IPS-18a (cell line): ENCODE measurements around the gene LRRC14B.
A peak's percentile ranks its signal among the peaks of the same experiment; 100 is the strongest.
"Not testable (repeated sequence)": the region's sequence is repeated elsewhere in the genome, so short reads cannot be mapped to it uniquely, and the experiment has no call there.

Experiments
- H3K27ac ChIP-seq: one replicate; pipeline ENCODE4 v1.5.1; 2013; ENCODE audit warnings: low read length
- H3K27me3 ChIP-seq: one replicate; pipeline ENCODE4 v1.6.1; 2013; ENCODE audit warnings: mild to moderate bottlenecking, low read length; ENCODE audit not compliant: control insufficient read depth, insufficient read depth
- H3K36me3 ChIP-seq: one replicate; pipeline ENCODE4 v1.6.1; 2013; ENCODE audit warnings: low read depth, low read length; ENCODE audit not compliant: control insufficient read depth
- H3K4me1 ChIP-seq: one replicate; pipeline ENCODE4 v1.6.1; 2013; ENCODE audit warnings: low read depth, low read length; ENCODE audit not compliant: control insufficient read depth
- H3K4me3 ChIP-seq: one replicate; pipeline ENCODE4 v1.5.1; 2013; ENCODE audit warnings: low read length
- H3K9ac ChIP-seq: one replicate; pipeline ENCODE4 v1.6.1; 2013; ENCODE audit warnings: mild to moderate bottlenecking, low read length, moderate library complexity
- H3K9me3 ChIP-seq: one replicate; pipeline ENCODE4 v1.6.1; 2013; ENCODE audit warnings: low read depth, low read length; ENCODE audit not compliant: control insufficient read depth

LRRC14B gene

GRCh38 chr5:219991-220390 is 28.7 kb downstream of the LRRC14B start:
- H3K27ac ChIP-seq, result no peak overlapping the region
- peak overlapping the region; percentile 95 for H3K4me3 ChIP-seq
- H3K36me3 ChIP-seq, result peaks cover 10% of the 10 kb centered on the region
- no peaks in the 10 kb centered on the region for H3K27me3 ChIP-seq
- H3K4me1 ChIP-seq, result peaks cover 9% of the 10 kb centered on the region
- H3K9me3 ChIP-seq, result no peaks in the 10 kb centered on the region
- H3K9ac ChIP-seq, result peak overlapping the region; percentile 72

GRCh38 chr5:222951-223715 is 31.8 kb downstream of the LRRC14B start:
- H3K9ac ChIP-seq, H3K27ac ChIP-seq, H3K4me3 ChIP-seq, H3K27me3 ChIP-seq, H3K9me3 ChIP-seq, H3K4me1 ChIP-seq: not testable (repeated sequence)
- peaks cover 35% of the 10 kb centered on the region for H3K36me3 ChIP-seq

- peaks cover 9% of the 10 kb centered on the region for H3K4me1 ChIP-seq
- H3K27me3 ChIP-seq, result no peaks in the 10 kb centered on the region
- peaks cover 41% of the 10 kb centered on the region for H3K36me3 ChIP-seq
- no peaks in the 10 kb centered on the region for H3K9me3 ChIP-seq
- H3K4me3 ChIP-seq, result no peak overlapping the region
- H3K9ac ChIP-seq, result no peak overlapping the region
- no peak overlapping the region for H3K27ac ChIP-seq
Measured at GRCh38 chr5:223791-224190, 32.5 kb downstream of the LRRC14B start.

- no peak overlapping the region for H3K27ac ChIP-seq
Measured at GRCh38 chr5:225334-225733, 34.0 kb downstream of the LRRC14B start.

GRCh38 chr5:227375-227774 is 36.1 kb downstream of the LRRC14B start:
- not testable (repeated sequence) for H3K27ac ChIP-seq, H3K9ac ChIP-seq, H3K9me3 ChIP-seq, H3K27me3 ChIP-seq, H3K4me1 ChIP-seq, H3K4me3 ChIP-seq
- H3K36me3 ChIP-seq, result peaks cover 59% of the 10 kb centered on the region

More at GRCh38 chr5:225334-225733, 34.0 kb downstream of the LRRC14B start:
- Histone ChIP-seq H3K4me1 (no peaks in the 10 kb centered on the region), H3K9ac (no peak overlapping the region), H3K27me3 (no peaks in the 10 kb centered on the region), H3K4me3 (no peak overlapping the region), H3K36me3 (peaks cover 53% of the 10 kb centered on the region), H3K9me3 (no peaks in the 10 kb centered on the region)

- Histone ChIP-seq H3K27ac (no peak overlapping the region), H3K9me3 (no peaks in the 10 kb centered on the region), H3K9ac (no peak overlapping the region), H3K4me1 (no peaks in the 10 kb centered on the region), H3K36me3 (peaks cover 68% of the 10 kb centered on the region), H3K4me3 (no peak overlapping the region), H3K27me3 (no peaks in the 10 kb centered on the region)
Measured at GRCh38 chr5:228886-229285, 37.6 kb downstream of the LRRC14B start.

- Histone ChIP-seq H3K9ac (no peak overlapping the region), H3K4me3 (no peak overlapping the region), H3K4me1 (no peaks in the 10 kb centered on the region), H3K36me3 (peaks cover 64% of the 10 kb centered on the region), H3K27ac (no peak overlapping the region), H3K27me3 (no peaks in the 10 kb centered on the region), H3K9me3 (no peaks in the 10 kb centered on the region)
Measured at GRCh38 chr5:230711-231110, 39.4 kb downstream of the LRRC14B start.

GRCh38 chr5:231661-232060 is 40.4 kb downstream of the LRRC14B start:
- H3K9ac ChIP-seq, result no peak overlapping the region
- no peak overlapping the region for H3K4me3 ChIP-seq
- no peaks in the 10 kb centered on the region for H3K9me3 ChIP-seq
- no peak overlapping the region for H3K27ac ChIP-seq
- H3K36me3 ChIP-seq, result peaks cover 56% of the 10 kb centered on the region
- H3K27me3 ChIP-seq, result no peaks in the 10 kb centered on the region
- no peaks in the 10 kb centered on the region for H3K4me1 ChIP-seq

GRCh38 chr5:233426-233825 is 42.1 kb downstream of the LRRC14B start:
- not testable (repeated sequence) for H3K4me1 ChIP-seq, H3K9ac ChIP-seq, H3K9me3 ChIP-seq, H3K27me3 ChIP-seq, H3K27ac ChIP-seq, H3K4me3 ChIP-seq
- H3K36me3 ChIP-seq, result peaks cover 51% of the 10 kb centered on the region

- Histone ChIP-seq H3K9ac (no peak overlapping the region), H3K4me3 (no peak overlapping the region), H3K27ac (no peak overlapping the region), H3K27me3 (no peaks in the 10 kb centered on the region), H3K4me1 (no peaks in the 10 kb centered on the region), H3K9me3 (no peaks in the 10 kb centered on the region), H3K36me3 (peaks cover 43% of the 10 kb centered on the region)
Measured at GRCh38 chr5:234450-234849, 43.2 kb downstream of the LRRC14B start.

GRCh38 chr5:235527-235926 is 44.2 kb downstream of the LRRC14B start:
- H3K27me3 ChIP-seq, H3K4me3 ChIP-seq, H3K27ac ChIP-seq, H3K9me3 ChIP-seq, H3K9ac ChIP-seq, H3K4me1 ChIP-seq: not testable (repeated sequence)
- H3K36me3 ChIP-seq, result peaks cover 42% of the 10 kb centered on the region

GRCh38 chr5:237931-238330 is 46.6 kb downstream of the LRRC14B start:
- peaks cover 56% of the 10 kb centered on the region for H3K36me3 ChIP-seq
- not testable (repeated sequence) for H3K27me3 ChIP-seq

More at GRCh38 chr5:237931-238330, 46.6 kb downstream of the LRRC14B start:
- H3K9ac ChIP-seq, H3K9me3 ChIP-seq, H3K4me1 ChIP-seq, H3K27ac ChIP-seq, H3K4me3 ChIP-seq: not testable (repeated sequence)
